A549 (cell line): Measurements from ENCODE around the gene CD226.

ENCODE experiments used
- BHLHE40 ChIP-seq: IDR thresholded peaks from 2 replicates; pipeline ENCODE4 v1.6.1; 2012; ENCODE audit warnings: low read depth, low read length, inconsistent platforms
- CBX2 ChIP-seq: fragments of 200-600 bp; sonication (generic); IDR thresholded peaks from 2 replicates; pipeline ENCODE4 v1.6.1; 2016; ENCODE audit warnings: low read depth, mild to moderate bottlenecking, borderline replicate concordance
- CEBPB ChIP-seq, 2 experiments: fragments of >200 bp in 1 of 2; sonication (Bioruptor Twin) in 1 of 2; formaldehyde crosslinking in 1 of 2; IDR thresholded peaks; 2 replicates each; pipeline ENCODE4 v1.6.1; 2012 to 2016
- CHD2 ChIP-seq: fragments of 150-350 bp; IDR thresholded peaks from 2 replicates; pipeline ENCODE4 v1.6.1; 2014; ENCODE audit warnings: low read length; ENCODE audit not compliant: partially characterized antibody
- CTCF ChIP-seq: fragments of >200 bp; sonication (Bioruptor Twin); formaldehyde crosslinking; IDR thresholded peaks from 3 replicates; pipeline ENCODE4 v1.5.1; 2016
- HMGXB4 ChIP-seq: fragments of 250-450 bp; sonication (Bioruptor Pico); IDR thresholded peaks from 2 replicates; pipeline ENCODE4 v1.5.0; 2021; ENCODE audit warnings: mild to moderate bottlenecking, moderate library complexity, borderline replicate concordance
- HOXA7 ChIP-seq: fragments of 250-450 bp; sonication (Bioruptor Pico); IDR thresholded peaks from 2 replicates; pipeline ENCODE4 v1.5.0; 2020; ENCODE audit warnings: mild to moderate bottlenecking, moderate library complexity
- KDM1A ChIP-seq: fragments of 200-600 bp; sonication (generic); IDR thresholded peaks from 2 replicates; pipeline ENCODE4 v1.6.1; 2016; ENCODE audit warnings: low read depth, mild to moderate bottlenecking
- MAX ChIP-seq: IDR thresholded peaks from 2 replicates; pipeline ENCODE4 v1.6.1; 2012
- MYC ChIP-seq: IDR thresholded peaks from 2 replicates; pipeline ENCODE4 v1.6.1; 2012; ENCODE audit warnings: mild to moderate bottlenecking, inconsistent platforms, low read length, improper control_type of control experiment, borderline replicate concordance
- POLR2A ChIP-seq: IDR thresholded peaks from 2 replicates; pipeline ENCODE4 v1.6.1; 2012; ENCODE audit warnings: mild to moderate bottlenecking, low read length
- POLR2AphosphoS2 ChIP-seq: conservative IDR thresholded peaks from 2 replicates; pipeline ENCODE4 v1.6.1; 2012; ENCODE audit warnings: low read length, improper control_type of control experiment, inconsistent platforms
- ZFP36 ChIP-seq: fragments of 450-650 bp; IDR thresholded peaks from 2 replicates; pipeline ENCODE4 v1.6.1; 2014; ENCODE audit warnings: borderline replicate concordance; ENCODE audit not compliant: partially characterized antibody
- ZSCAN20 ChIP-seq: fragments of 250-450 bp; sonication (Bioruptor Pico); IDR thresholded peaks from 2 replicates; pipeline ENCODE4 v1.8.0; 2022; ENCODE audit warnings: mild to moderate bottlenecking, moderate library complexity

- no peak for TF ChIP-seq POLR2A
- TF ChIP-seq MAX, result no peak
- no peak for TF ChIP-seq POLR2AphosphoS2
- no peak for TF ChIP-seq BHLHE40
- TF ChIP-seq CEBPB (IDR thresholded peaks at IDR 0.05), result no peak
- TF ChIP-seq HOXA7 (CRISPR knock-in tag), result no peak
- no peak for TF ChIP-seq CBX2
- no peak for TF ChIP-seq CTCF
- TF ChIP-seq CHD2, result no peak
- no peak for TF ChIP-seq MYC
- TF ChIP-seq KDM1A, result no peak
- TF ChIP-seq ZFP36, result no peak
- no peak for TF ChIP-seq HMGXB4 (CRISPR knock-in tag)
- no peak for TF ChIP-seq ZSCAN20 (CRISPR knock-in tag)
Measured at GRCh38 chr18:69906765-69907164, 40.9 kb downstream of the CD226 start.
